NCI-H1417 treated with DMSO at 0.1 percent for 48 hours (cell line): ENCODE data around the gene FANCI.
A peak's percentile ranks its signal among the peaks of the same experiment; 100 is the strongest.

Experiments used
- DNase-seq: peaks from one replicate; lab custom pipeline; 2025; lab: John Stamatoyannopoulos, UW

FANCI gene

GRCh38 chr15:89361451-89362202 is 117.8 kb downstream of the FANCI start:
- no peak for DNase-seq

GRCh38 chr15:89362203-89363101 is 118.7 kb downstream of the FANCI start:
- DNase-seq = peak; percentile 9

- DNase-seq = no peak
Observed at GRCh38 chr15:89363133-89363532, 119.4 kb downstream of the FANCI start.

- DNase-seq = no peak
Observed at GRCh38 chr15:89363770-89364169, 120.0 kb downstream of the FANCI start.

- no peak for DNase-seq
Observed at GRCh38 chr15:89364341-89364740, 120.6 kb downstream of the FANCI start.

GRCh38 chr15:89364741-89365450 is 121.1 kb downstream of the FANCI start:
- no peak for DNase-seq

GRCh38 chr15:89365462-89366065 is 121.8 kb downstream of the FANCI start:
- DNase-seq = no peak
